ENCODE results near the gene KREMEN1.

Gene KREMEN1

DNA sequence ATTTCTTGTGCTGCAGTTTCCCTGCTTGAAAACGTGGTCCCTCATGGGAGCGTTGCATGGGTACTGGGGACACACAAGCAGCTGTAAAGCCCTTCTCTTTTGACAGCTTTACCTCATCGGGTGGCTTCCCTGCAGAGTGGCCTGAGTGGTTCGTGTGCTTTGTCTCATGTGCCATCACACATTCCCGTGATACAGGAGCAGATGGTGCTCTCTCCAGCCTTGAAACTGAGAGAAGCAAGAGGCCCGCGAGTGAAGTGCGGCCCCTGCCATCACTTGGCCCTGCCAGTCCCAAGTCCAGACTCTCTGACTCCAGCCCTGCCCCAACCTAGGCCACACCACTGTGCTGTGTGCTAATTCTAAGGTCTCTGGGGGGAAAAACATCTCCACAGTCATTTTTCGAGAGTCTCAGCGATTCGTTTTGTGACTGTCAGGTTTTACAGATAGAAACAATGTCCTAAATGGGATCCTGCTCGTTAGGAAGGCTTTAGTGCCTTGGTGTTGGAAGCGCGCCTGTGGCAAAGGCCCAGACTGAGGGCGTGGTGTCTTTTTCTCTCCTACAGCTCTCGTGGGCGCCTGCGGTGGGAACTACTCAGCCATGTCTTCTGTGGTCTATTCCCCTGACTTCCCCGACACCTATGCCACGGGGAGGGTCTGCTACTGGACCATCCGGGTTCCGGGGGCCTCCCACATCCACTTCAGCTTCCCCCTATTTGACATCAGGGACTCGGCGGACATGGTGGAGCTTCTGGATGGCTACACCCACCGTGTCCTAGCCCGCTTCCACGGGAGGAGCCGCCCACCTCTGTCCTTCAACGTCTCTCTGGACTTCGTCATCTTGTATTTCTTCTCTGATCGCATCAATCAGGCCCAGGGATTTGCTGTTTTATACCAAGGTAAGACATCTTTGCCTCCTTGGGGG, 64.2 kb downstream of the KREMEN1 start:
- DNase-seq, result no peak

DNA sequence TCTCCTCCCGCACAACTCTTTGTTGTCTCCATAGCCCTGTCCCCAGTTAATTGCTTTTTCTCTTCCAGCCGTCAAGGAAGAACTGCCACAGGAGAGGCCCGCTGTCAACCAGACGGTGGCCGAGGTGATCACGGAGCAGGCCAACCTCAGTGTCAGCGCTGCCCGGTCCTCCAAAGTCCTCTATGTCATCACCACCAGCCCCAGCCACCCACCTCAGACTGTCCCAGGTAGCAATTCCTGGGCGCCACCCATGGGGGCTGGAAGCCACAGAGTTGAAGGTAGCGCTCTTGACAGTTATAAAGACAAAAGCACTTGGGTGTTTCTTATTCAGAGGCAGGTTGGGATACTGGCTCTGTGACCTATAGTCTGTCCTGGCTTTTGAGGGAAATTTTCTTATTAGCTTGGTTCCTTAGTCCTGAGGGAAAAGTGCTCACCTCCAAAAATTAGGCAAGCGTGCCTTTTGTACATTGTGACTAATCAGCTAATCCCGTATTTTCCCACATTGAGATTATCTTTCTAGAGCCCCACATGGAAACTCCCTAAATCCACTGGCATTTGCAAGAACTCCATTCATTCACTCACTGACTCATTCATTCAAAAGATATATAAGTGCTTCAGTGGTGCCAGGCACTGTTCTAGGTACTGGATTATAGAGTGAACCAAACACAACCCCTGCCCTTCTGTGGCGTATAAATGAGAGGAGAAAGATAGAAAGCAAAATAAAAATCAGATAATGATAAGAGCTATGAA, 65.9 kb downstream of the KREMEN1 start:
- DNase-seq, result no peak

DNA sequence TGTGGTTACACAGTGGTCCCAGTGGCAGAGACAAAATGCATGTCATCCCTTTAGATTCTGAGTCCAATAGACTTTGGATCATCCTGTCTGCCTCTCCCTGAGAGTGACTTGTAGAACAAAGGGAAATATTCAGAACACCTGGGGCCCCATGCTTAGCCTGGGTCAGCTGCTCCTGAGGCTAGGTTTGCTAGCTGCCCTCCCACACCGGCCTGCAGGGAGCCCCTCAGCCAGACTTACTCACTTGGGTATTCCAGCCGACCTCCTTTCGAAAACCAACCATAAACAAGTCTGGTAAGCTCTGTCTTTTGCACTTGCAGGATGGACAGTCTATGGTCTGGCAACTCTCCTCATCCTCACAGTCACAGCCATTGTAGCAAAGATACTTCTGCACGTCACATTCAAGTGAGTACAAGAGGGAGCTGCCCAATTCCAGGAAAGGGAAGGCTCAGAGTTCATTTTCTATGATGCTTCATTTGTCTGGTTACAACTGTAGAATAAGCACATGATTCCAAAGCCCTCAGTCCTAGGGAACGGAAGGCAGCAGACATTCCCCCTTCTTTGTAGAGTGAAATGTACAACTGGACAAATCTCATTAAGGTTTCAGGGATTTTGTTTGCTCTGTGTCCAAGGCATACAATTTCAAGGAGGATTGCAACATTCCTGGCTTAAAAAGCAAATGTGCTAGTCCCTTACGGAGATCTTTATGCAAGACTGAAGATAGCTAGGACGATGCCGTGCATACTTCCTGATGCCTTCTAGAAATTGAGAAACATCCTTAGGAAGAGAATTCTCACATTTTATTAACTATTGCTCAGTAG, 67.3 kb downstream of the KREMEN1 start:
- DNase-seq, result no peak

DNA sequence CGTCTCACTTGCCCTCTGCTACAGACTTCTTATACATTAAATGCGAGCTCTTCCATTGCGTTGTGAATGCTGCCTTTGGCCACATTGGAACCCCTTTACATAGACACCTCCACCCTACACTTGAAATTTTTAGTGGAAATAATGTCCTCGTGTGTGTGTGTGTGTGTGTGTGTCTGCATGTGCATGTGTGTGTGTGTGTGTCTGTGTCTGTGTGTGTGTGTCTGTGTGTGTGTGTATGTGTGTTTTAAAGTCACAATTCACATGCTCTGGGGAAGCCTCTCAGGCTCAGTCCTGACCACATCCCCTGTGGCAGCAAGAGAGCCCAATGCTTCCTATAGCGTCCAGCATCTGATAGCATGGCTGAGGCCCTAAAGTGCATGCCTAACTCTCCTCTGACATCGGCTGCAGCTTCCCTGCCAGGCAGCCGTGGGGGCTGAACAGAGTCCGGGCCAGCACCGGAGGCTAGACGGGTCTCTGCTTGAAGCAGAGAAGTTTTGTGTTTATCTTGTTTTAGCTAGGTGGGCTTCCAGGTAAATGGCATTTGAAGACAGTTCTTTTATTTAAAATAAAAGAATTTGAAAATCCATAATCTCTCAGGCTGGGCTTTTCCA, 68.3 kb downstream of the KREMEN1 start:
- DNase-seq, result no peak

DNA sequence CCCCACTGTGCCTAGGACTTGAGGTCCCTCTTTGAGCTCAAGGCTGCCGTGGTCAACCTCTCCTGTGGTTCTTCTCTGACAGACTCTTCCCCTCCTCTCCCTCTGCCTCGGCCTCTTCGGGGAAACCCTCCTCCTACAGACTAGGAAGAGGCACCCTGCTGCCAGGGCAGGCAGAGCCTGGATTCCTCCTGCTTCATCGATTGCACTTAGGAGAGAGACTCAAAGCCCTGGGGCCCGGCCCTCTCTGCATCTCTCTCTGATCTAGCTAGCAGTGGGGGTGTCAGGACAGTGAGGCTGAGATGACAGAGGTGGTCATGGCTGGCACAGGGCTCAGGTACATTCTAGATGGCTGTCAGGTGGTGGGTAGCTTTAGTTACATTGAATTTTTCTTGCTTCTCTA, 69.3 kb downstream of the KREMEN1 start:
- no peak for DNase-seq

DNA sequence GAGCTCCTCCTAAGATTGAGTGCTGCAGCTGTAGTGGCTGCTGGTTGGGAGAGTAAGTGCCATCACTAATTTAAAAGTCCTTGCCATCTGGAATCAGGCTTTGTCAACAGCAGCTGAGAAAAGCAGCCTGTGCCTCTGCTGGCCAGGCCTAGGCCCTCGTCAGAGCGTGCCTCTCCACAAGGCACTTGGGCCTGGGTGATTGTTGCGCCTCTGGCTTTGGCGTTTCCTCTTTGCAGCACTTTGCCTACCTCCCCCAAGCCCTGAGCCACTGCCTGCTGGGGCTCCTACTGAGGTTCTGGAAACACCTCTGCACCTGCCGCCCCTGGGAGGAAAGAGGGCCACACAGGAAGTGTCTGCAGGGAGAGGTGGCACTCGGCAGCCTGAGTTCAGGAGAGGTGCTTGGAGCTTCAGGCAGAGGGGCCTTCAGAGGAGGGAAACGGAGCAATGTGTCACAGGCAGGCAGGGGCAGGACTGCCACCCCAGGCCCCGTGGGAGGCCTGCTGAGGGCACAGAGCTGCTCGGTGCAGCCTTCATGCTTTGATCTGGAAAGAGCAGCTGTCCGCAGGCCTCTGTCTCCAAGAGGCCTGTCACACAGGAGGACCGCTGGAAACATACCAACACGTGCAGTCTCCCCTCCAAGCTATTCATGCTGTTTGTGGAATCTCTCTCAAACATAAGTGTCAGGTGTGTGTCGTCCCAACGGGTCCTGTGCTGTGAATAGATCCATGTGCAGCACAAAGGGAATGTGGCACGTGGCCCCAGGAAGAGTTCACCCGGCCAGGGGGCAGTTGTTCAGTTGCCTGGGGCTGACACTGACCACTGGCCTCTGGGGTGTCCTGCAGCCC, 71.3 kb downstream of the KREMEN1 start:
- no peak for DNase-seq

DNA sequence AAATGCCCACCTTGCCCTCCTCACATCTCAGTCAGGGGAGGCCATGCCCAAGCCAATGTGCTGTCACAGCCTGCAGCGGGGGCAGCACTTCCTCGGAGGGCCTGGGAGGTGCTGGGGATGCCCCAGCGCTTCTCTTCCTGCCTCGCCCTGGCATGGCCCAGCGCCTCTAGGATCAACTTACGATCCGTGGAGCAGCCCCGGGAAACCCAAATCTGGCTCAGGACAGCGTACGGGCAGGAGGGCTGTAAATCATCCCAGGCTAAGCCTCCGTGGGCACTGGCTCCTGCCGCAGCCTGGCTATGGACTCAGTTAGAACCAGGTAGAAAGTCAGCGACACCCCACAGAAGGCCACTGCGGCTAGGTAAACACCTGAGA, 71.9 kb downstream of the KREMEN1 start:
- no peak for DNase-seq

DNA sequence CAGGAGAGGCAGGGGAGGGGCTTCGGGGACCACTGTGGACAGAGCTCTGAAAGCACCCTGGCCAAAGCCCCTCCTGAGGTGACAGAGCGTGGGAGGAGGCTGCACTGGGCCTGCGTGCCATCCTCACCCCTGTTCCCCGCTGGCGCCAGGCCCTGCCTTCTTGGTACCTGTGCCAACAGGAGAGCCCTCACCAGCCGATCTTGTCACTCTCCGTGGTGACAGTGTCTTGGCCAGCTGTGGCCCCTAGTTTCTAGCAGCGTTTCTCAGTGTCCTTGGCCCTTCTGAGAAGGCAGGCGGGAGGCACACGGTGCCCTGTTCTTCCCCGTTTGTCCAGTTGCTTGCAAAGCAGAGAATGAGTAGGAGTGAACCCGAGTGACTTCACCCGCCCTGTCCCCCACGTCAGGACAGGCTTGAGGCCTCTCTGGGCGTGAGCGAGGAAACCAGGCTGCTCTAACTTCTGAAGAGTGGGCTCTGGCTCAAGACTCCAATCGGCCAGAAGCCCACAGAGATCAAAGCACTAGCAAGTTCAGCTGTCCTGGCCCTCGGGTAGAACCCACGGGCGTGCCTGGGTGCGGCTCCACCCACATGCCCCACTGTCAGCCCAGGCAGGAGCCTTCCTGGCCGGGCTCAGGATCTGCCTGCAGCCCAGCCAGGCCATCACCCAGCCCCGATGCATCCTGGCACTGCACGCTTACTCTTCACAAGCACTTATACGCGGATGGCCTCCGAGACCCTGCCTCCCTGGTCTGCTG, 72.7 kb downstream of the KREMEN1 start:
- DNase-seq, result no peak

DNA sequence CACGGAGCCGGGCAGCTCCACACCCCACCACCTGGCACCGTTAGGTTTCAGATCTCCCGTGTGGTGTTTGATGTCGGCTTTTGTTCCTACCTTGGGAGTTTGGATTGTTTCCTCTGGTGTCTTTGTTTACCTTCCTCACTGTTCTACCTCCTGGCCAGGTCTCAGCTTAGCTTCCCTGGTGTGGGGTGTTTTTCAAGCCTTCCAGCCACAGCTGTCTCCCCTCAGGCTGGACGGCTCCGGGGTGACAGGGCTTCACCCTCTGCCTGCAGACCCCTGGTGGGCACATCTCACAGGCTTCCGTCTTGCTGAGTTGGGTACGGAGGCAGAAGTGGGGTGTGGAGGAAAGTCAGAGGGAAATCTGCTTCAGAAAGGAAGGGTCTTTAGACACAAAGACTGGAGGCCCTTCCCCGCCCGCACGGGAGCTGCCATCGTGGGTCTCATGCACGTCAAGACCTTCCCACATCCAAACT, 73.3 kb downstream of the KREMEN1 start:
- DNase-seq, result no peak

DNA sequence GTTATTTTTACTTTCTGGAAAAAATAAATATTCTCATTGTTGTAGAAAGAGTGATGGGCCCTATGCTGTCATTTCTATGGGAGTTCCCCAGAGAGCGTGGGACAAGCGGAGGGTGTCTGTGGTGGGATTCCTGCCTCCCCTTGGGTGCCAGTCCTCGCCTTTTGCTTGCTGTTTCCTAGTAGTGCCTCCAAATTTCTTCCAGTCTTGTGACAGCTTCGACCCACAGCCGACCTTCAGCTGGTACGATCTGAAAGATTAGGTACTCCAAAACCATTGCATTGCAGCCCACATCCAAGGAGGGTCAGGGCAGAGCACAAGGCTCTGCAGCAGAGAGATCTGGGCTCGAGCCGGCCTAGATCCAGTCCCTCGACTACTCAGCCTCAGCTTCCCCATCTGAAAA, 73.9 kb downstream of the KREMEN1 start:
- DNase-seq, result no peak

DNA sequence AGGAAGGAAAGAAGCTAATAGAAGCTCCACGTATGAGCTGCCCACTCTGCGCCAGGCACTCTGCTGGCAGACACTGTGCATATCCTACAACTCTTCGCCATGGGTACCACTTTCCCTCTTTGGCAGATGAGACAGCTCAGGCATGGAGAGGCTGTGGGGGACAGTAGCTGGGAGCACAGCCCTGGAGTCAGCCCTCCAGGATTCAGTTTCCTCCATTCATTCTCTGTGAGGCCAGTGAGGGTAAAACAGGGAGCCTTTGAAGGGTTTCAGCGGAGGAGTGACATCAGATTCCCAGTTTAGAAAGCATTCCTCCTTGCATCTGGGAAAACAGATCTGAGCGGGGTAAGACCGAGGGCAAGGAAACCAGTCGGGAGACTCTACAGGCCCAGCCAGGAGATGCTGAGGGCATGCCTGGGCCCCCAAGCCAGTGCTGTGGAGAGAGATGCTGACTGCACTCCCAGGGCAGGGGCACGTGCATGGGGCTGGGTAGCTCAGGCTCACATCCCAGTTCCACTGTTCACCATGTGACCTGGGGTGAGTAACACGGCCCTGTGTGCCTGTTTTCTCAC, 74.6 kb downstream of the KREMEN1 start:
- no peak for DNase-seq

DNA sequence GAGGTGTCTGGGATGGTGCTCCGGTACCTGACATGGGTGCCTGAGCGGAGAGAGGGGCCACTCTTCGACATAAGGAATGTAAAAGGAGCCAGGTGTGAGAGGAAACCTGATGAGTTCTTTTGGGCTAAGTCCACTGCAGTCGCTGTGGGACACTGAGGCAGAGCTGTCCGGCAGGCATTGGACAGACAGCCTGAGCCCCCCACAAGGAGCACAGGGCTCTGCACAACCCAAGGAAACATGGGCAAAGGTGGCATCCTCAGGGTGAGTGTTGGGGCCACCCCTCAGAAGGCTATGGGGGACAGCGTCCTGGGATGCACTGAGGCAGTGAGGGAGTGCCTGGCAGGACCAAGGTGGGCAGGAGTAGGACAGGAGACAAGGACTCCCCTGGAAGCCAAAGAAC, 75.2 kb downstream of the KREMEN1 start:
- no peak for DNase-seq

DNA sequence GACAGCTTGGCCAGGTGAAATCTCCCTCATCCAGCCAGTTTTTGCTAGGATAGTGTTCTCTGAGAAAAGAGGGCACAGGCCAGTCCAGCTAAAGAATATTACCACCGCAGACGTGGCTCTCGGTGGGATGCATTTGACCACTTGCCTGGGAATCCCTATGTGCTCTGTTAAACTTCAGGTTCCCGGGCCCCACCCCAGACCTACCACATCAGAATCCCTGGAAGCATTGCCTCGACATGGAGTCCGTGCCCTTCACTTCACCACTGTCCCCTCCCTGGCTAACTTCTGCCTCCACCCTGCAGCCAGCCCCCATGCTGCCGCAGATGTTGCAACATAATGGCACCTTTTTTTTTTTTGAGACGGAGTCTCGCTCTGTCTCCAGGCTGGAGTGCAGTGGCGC, 76.0 kb downstream of the KREMEN1 start:
- DNase-seq, result no peak

DNA sequence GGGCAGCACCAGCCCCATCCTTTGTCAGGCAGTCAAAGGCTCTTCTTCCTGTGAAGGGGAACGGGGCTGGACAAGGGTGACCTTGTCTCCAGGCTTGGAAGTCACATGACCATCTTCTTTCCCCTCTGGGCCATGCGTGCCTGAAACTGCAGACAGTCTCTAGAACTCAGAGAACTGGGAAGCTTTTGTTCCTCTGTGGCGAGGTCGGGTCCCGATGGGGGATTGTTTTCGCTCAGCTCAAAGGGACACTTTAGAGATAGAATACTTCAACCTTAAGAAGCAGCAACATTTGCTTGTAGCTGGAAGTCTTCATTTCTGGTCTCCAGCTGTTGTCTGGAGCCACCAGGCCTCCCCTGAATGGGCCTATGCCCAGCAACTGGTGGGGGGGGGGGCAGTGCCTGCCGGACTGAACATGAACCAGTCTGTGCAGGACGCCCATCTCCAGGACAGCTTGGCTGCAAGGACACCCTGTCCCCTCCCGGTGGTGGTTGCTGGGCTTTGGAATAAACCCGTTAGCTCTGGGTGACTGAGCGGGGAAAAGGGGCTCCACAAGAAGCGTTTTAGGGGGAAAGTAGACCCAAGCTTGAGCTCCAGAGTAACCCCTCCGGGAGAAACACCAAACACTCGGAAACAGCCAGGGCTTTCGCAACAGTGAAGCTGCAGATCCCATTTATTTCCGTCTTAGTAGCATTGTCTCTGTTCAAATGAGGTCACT, 77.2 kb downstream of the KREMEN1 start:
- DNase-seq, result no peak

DNA sequence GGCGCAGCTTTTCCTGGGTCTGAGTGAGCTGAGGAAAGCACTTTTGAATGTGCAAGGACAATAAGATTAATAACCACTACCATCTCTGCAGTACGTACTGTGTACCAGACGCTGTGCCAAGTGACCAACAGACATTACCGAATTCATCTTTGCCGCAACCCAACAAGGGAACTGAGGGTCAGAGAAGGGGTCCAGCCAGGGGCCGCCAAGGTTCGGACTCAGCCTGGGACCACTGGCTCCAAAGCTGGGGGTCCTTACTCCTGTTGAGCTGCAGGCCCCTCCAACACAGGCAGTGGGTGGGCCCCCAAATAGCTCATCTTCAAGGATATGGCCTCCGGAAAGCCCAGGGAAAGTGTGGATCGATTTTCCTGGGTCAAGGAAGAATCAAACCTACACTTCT, 77.9 kb downstream of the KREMEN1 start:
- no peak for DNase-seq

DNA sequence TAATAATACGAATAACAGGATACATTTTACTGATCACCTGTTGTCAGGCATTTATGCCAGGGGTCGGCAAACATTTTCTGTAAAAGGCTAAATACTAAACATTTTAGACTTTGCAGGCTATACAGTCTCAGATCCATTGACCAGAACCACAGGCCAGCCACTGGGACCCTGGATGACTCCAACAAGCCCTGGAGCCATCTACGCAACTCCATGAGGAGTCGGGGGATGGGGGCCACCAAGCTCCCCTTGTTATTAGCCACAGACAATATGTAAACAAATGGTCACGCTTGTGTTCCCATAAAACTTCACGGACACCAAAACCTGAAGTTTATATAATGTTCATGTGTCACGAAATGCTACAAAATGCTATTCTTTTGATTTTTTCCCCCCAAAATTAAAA, 78.5 kb downstream of the KREMEN1 start:
- DNase-seq, result no peak

DNA sequence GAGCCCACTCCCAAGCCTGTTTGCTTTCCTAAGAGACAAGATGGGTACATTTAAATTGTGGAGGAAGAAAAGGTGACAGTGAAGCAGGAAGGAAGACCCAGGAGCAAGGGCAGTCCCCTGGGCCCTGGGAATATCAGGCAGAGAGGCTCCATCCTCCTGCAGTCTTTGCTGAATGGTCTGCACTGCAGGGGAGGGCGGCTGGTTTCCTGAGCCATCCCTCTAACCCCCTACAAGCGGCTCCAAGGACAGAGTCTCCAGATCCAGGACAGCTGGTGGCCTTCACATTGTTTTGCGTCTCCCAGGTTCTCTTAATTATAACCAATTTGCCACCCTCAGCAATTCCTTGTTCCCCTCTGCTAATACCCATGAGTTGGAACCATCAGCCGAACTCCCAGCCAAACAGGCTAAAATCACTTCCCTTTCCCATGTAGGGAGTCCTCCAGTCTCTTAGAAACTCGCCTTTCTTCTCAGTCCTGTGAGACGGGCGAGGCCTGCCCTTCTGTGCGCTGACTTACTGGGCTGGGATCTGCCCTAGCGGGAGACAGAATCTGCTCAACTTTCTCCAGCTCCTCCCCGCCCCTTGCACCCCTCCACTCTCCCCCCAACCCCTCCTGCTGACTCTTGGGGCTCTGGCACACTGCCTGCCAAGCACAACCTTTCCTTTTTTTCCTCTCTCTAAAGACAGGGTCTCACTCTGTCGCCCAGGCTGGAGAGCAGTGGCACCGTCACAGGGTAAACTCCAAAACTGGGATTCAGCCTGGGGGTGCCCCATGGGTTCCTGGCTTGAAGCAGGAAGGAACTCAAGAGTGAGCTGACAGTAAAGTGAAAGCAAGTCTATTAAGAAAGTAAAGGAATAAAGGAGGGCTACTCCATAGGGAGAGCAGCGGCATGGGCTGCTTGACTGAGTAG, 79.5 kb downstream of the KREMEN1 start:
- DNase-seq, result no peak

DNA sequence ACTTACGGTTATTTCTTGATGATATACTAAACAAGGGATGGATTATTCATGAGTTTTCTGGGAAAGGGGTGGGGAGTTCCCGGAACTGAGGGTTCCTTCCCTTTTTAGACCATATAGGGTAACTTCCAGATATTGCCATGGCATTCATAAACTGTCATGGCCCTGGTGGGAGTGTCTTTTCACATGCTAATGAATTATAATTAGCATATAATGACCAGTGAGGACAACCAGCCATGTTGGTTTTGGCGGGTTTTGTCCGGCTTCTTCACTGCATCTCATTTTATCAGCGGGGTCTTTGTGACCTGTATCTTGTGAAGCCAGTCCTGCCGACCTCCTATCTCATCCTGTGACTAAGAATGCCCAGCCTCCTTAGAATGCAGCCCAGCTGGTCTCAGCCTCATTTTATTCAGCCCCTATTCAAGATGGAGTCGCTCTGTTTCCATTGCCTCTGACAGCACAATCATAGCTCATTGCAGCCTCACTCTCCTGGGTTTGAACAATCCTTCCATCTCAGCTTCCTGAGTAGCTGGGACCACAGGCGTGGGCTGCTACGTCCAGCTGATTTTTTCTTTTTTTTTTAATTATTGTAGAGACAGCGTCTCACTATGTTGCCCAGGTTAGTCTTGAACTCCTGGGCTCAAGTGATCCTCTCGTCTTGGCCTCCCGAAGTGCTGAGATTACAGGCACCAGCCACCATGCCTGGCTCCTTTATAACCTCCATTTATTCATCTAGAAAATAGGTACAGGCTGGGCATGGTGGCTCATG, 80.3 kb downstream of the KREMEN1 start:
- DNase-seq, result no peak

Measured in effector CD8-positive, alpha-beta T cell (primary cell).